ENCODE results near the gene ACOX3.

The ACOX3 gene

GRCh38 chr4:8322794-8323704, 117.5 kb downstream of the ACOX3 start:
- DNase-seq (ENCODE audit: low read depth in 2 of 2) = no peak

GRCh38 chr4:8321771-8322170, 118.8 kb downstream of the ACOX3 start:
- DNase-seq (ENCODE audit: low read depth in 2 of 2) = no peak

DNA sequence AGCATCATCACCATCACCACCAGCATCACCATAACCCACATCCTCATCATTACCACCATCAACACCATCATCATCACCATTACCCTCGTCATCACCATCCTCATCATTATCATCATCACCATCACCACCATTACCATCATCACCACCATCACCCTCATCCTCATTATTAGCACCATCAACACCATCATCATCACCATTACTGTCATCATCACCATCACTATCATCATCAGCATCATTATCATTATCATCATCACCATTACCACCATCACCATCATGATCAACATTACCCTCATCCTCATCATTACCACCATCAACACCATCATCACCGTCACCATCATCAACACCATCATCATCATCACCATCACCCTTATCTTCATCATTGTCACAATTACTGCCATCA, 119.3 kb downstream of the ACOX3 start:
- DNase-seq (ENCODE audit: low read depth in 2 of 2) = no peak

DNA sequence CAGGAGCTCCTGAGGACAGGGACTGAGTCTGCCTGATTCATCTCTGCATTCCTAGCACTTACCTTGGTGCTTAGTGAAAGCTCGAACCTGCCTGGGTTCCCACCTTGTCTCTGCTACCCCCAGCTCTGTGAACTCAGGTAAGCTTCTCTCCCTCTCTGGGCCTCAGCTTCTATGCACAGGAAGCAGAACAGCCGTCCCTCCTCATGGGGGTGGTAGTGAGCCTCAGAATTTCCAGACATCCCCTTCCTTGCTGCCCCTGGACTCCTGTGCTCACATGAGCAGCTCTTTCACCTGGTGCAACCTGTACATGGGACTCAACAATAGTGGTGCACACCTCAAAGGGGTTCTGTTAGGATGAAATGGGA, 120.2 kb downstream of the ACOX3 start:
- no peak for DNase-seq (ENCODE audit: low read depth in 2 of 2)

DNA sequence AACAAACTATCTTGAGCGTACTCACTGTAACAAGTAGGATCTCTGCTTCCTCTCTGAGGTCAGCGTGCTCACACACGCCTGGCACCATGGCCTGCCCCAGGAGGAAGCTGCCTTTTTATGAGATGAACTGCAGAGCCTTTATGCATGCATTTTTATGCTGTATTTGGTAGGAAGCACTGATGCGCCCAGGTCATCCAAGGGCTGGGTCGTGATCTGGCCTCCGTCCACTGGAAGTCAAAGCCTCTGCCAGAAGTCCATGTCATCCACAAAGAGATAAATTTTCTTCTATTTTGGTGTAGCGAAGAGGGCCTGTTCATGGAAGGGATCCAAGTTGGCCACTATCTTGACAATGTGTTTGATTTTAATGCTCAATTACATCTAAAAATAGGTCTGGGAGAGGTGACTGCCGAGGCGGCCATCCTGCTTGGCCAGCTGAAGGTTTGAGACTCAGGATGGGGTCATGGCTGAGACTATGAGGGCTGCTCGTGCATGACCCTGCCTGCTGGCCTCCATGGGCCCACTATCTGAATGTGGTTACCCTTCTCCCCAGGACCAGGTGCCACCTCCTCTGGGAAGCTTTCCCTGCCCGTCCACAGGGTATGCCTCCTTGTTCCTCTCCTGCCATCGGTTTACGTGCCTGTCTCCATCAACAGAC, 120.7 kb downstream of the ACOX3 start:
- no peak for DNase-seq (ENCODE audit: low read depth in 2 of 2)

DNA sequence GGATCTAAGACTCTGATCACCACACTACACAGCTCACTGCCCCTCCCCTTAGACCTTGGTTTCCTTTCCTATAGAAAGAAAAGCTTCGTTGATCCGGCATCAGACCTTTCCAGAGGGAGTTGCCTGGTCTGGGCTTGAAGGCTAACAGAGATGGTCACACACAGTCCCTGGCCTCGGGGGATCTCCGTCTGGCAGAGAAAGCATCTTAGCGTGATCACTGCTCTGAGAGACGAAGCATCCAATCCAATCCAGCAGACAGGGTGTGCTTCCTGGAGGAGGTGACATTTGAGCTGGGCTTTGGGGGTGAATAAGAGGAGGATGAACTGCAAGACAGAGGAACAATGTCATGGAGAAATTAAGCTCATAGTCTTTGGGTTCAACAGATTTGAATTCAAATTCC, 121.5 kb downstream of the ACOX3 start:
- DNase-seq (ENCODE audit: low read depth in 2 of 2) = no peak

DNA sequence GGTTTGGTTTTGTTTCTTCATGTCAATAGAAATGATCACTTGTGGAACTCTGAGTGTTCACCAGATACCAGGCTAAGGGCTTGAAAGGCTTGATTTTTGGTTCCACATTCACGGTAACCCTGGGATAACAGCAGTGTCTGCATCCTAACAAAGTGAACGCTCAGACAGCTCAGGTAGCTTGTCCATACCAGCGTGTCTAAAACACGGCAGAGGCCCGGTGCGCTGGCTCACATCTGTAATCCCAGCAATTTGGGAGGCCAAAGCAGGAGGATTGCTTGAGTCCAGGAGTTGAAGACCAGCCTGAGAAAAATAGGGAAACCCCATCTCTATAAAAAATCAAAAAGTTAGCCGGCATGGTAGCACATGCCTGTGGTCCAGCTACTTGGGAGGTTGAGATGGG, 122.0 kb downstream of the ACOX3 start:
- DNase-seq (ENCODE audit: low read depth in 2 of 2) = no peak

DNA sequence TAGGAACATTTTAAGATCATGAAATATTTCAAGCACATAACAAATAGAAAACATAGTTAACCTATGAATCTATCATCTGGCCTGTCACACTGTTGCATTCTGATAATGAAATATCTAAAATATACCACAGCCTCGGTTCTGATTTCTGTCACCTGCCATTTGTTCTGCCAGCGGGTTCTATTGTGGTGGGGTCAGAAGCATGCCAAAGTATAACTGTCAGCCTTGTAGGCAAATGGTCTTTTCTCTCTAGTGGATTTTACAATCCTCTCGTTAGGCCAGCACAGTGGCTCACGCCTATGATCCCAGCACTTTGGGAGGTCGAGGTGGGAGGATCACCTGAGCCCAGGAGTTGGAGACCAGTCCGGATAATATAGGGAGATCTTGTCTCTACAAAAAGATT, 123.0 kb downstream of the ACOX3 start:
- DNase-seq (ENCODE audit: low read depth in 2 of 2) = no peak

- DNase-seq (ENCODE audit: low read depth in 2 of 2) = no peak
Observed at GRCh38 chr4:8316911-8317351, 123.6 kb downstream of the ACOX3 start.

All from stimulated activated CD8-positive, alpha-beta memory T cell treated with anti-CD3 and anti-CD28 coated beads, Interleukin-2, amount 100 ng/mL, for 48 hours (primary cell).